MG63 (cell line): ENCODE results near the gene LTB4R2. TPM values are rescaled to one million over a fixed set of nuclear protein-coding genes. Genes with fewer than 3 reads are reported as not detected.

Source experiments
- DNase-seq: peaks from one replicate; pipeline ENCODE4 v3.0.0-alpha.2; 2020
- H3K27me3 ChIP-seq: fragments of 250-450 bp; sonication (Bioruptor Pico); 2 replicates; pipeline ENCODE4 v1.5.1; 2020; ENCODE audit warnings: mild to moderate bottlenecking, moderate library complexity
- H3K36me3 ChIP-seq: fragments of 250-450 bp; sonication (Bioruptor Pico); 2 replicates; pipeline ENCODE4 v1.5.1; 2020; ENCODE audit warnings: mild to moderate bottlenecking, moderate library complexity
- H3K4me3 ChIP-seq: fragments of 250-450 bp; sonication (Bioruptor Pico); 2 replicates; pipeline ENCODE4 v1.5.1; 2020; ENCODE audit warnings: mild to moderate bottlenecking, moderate library complexity
- H3K9me3 ChIP-seq: fragments of 250-450 bp; sonication (Bioruptor Pico); 2 replicates; pipeline ENCODE4 v1.5.1; 2020; ENCODE audit warnings: mild to moderate bottlenecking, moderate library complexity
- total RNA-seq: library from RNA; depleted of rRNA; stranded (reverse); fragments of >200 nt; shearing (Covaris generic); gene quantifications from 2 replicates; pipeline ENCODE4 v1.2.3, GENCODE V29; 2014; ENCODE audit warnings: low replicate concordance

The LTB4R2 gene
- total RNA-seq, 1 experiment from 2014 or later = 0.82 TPM

- Histone ChIP-seq H3K9me3 (no peaks in the 10 kb centered on the region), H3K27me3 (no peaks in the 10 kb centered on the region), H3K4me3 (no peak overlapping the region), H3K36me3 (no peaks in the 10 kb centered on the region)
- DNase-seq = no peak
Observed at GRCh38 chr14:24291446-24292117, 18.4 kb upstream of the LTB4R2 start.

GRCh38 chr14:24292118-24292807 lies 17.7 kb upstream of the LTB4R2 start:
- H3K4me3 ChIP-seq = no peak overlapping the region
- no peaks in the 10 kb centered on the region; the same call in 1 of the 2 replicates for H3K36me3 ChIP-seq
- H3K27me3 ChIP-seq = no peaks in the 10 kb centered on the region
- no peaks in the 10 kb centered on the region for H3K9me3 ChIP-seq
- no peak for DNase-seq

- DNase-seq = no peak
- H3K4me3 ChIP-seq = no peak overlapping the region
- H3K36me3 ChIP-seq = no peaks in the 10 kb centered on the region; the same call in 1 of the 2 replicates
- H3K9me3 ChIP-seq = no peaks in the 10 kb centered on the region
- no peaks in the 10 kb centered on the region for H3K27me3 ChIP-seq
Observed at GRCh38 chr14:24293525-24293924, 16.4 kb upstream of the LTB4R2 start.

GRCh38 chr14:24296341-24297157 lies 13.4 kb upstream of the LTB4R2 start:
- Histone ChIP-seq H3K27me3 (no peaks in the 10 kb centered on the region), H3K9me3 (no peaks in the 10 kb centered on the region), H3K4me3 (no peak overlapping the region), H3K36me3 (peaks cover 1% of the 10 kb centered on the region; the same call in 1 of the 2 replicates)
- DNase-seq = peak; percentile 60

- Histone ChIP-seq H3K9me3 (no peaks in the 10 kb centered on the region), H3K36me3 (peaks cover 5% of the 10 kb centered on the region; the same call in 1 of the 2 replicates), H3K27me3 (no peaks in the 10 kb centered on the region), H3K4me3 (no peak overlapping the region)
- no peak for DNase-seq
Observed at GRCh38 chr14:24297190-24297964, 12.6 kb upstream of the LTB4R2 start.

- H3K27me3 ChIP-seq = no peaks in the 10 kb centered on the region
- peaks cover 10% of the 10 kb centered on the region; the same call in 1 of the 2 replicates for H3K36me3 ChIP-seq
- DNase-seq = peak; percentile 76
- no peaks in the 10 kb centered on the region for H3K9me3 ChIP-seq
- peak overlapping the region; percentile 77 for H3K4me3 ChIP-seq
Observed at GRCh38 chr14:24298892-24299254, 11.1 kb upstream of the LTB4R2 start.

GRCh38 chr14:24299255-24300191 lies 10.4 kb upstream of the LTB4R2 start, which contains the start of the genes DHRS1 and NOP9:
TSS of gene DHRS1 (minus strand) at chr14:24299780. CDS start at chr14:24299106, 674 bp downstream.
TSS of gene NOP9 (plus strand) at chr14:24299850. CDS start at chr14:24299955, 105 bp downstream.
- peaks cover 10% of the 10 kb centered on the region; the same call in 1 of the 2 replicates for H3K36me3 ChIP-seq
- peak within 1 kb of the TSS; percentile 77 for H3K4me3 ChIP-seq
- no peaks in the 10 kb centered on the region for H3K9me3 ChIP-seq
- peak; percentile 76 for DNase-seq
- H3K27me3 ChIP-seq = no peaks in the 10 kb centered on the region

GRCh38 chr14:24300326-24300980 lies 9.5 kb upstream of the LTB4R2 start:
- no peaks in the 10 kb centered on the region for H3K27me3 ChIP-seq
- H3K9me3 ChIP-seq = no peaks in the 10 kb centered on the region
- no peak for DNase-seq
- peaks cover 10% of the 10 kb centered on the region; the same call in 1 of the 2 replicates for H3K36me3 ChIP-seq
- peak overlapping the region; percentile 77 for H3K4me3 ChIP-seq

GRCh38 chr14:24304019-24304387 lies 5.9 kb upstream of the LTB4R2 start:
- Histone ChIP-seq H3K27me3 (no peaks in the 10 kb centered on the region), H3K4me3 (no peak overlapping the region), H3K36me3 (peaks cover 13% of the 10 kb centered on the region; the same call in 1 of the 2 replicates), H3K9me3 (no peaks in the 10 kb centered on the region)
- no peak for DNase-seq

GRCh38 chr14:24307156-24307574 lies 2.8 kb upstream of the LTB4R2 start:
- peaks cover 9% of the 10 kb centered on the region; the same call in 1 of the 2 replicates for H3K36me3 ChIP-seq
- no peak overlapping the region for H3K4me3 ChIP-seq
- H3K9me3 ChIP-seq = no peaks in the 10 kb centered on the region
- DNase-seq = no peak
- H3K27me3 ChIP-seq = no peaks in the 10 kb centered on the region

- Histone ChIP-seq H3K27me3 (no peaks in the 10 kb centered on the region), H3K36me3 (peaks cover 3% of the 10 kb centered on the region; the same call in 1 of the 2 replicates), H3K9me3 (no peaks in the 10 kb centered on the region), H3K4me3 (no peak within 1 kb of the TSS)
- DNase-seq = peak; percentile 29
Observed at GRCh38 chr14:24307575-24308341, 2.2 kb upstream of the LTB4R2 start, which contains the start of gene CIDEB. TSS of gene CIDEB (minus strand) at chr14:24307977. CDS start at chr14:24307858, 119 bp downstream.

- Histone ChIP-seq H3K36me3 (peaks cover 2% of the 10 kb centered on the region; the same call in 1 of the 2 replicates), H3K4me3 (no peak overlapping the region), H3K27me3 (no peaks in the 10 kb centered on the region), H3K9me3 (no peaks in the 10 kb centered on the region)
- no peak for DNase-seq
Observed at GRCh38 chr14:24308342-24309124, 1.4 kb upstream of the LTB4R2 start.

- no peak for DNase-seq
Observed at GRCh38 chr14:24310265-24310645, 315 bp downstream of the LTB4R2 start.

More at GRCh38 chr14:24310265-24310645, 315 bp downstream of the LTB4R2 start:
- Histone ChIP-seq H3K36me3 (peaks cover 2% of the 10 kb centered on the region; the same call in 1 of the 2 replicates), H3K4me3 (no peak overlapping the region), H3K9me3 (no peaks in the 10 kb centered on the region), H3K27me3 (no peaks in the 10 kb centered on the region)
